ENCODE measurements around the gene RHEB.
"Not testable (repeated sequence)": the region's sequence is repeated elsewhere in the genome, so short reads cannot be mapped to it uniquely, and the experiment has no call there.

Gene RHEB, protein sequence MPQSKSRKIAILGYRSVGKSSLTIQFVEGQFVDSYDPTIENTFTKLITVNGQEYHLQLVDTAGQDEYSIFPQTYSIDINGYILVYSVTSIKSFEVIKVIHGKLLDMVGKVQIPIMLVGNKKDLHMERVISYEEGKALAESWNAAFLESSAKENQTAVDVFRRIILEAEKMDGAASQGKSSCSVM

DNA sequence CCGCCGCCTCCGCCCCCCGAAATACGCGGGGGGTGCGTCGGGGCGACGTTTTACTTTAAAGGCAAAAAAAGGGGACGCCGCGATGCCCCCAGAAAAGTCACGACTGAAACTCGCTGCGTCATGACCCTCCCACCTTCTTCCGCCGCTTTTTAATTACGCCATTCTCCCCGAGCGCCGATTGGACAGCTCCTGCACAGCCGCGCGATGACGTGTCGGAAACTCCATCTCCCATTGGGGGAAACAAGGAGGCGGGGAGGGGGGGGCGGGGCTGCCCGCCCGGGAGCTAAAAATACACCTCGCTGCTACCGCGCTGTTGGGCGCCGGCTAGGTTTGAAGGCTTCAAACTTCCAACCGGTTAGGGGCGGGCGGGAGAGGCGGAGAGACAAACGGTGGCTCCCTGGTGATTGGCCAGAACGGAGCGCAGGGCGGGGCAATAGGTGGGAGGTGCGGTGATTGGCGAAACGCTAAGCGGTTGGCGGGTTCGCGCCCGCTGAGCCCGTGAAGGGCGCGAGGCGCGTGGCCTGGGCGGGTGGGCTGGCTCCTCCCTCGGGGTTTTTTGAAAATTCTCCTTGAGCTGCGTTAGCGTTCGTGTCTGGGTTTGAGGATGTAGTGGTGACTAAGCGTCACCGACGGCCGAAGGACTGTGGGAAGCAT, at the start of gene RHEB:
Gene RHEB (minus strand): TSS at position 131 of the 654 bp plus-strand sequence. CDS start 384 bp downstream, outside the sequence.
- DNase-seq, result peak; percentile 91 to 99

DNA sequence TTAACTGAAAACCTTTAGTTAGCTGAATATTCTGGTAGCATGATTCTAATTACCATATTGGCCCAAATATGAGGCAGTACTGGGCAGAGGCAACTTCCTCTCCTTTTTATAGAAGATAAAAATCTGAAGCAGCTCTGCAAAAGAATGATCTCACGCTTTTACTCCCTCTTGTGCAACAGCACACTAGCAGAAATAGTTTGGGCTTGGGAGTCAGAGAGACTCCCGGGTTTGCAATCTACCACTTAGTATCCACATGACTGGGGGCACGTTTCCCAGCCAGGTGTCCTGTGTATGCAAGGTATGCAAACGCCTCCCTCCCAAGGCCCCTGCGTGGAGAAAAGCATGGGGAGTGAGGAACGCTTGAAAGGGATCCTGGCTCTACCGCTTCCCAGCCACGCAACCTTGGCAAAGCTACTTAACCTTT, 47.2 kb upstream of the RHEB start:
- no peak for DNase-seq

DNA sequence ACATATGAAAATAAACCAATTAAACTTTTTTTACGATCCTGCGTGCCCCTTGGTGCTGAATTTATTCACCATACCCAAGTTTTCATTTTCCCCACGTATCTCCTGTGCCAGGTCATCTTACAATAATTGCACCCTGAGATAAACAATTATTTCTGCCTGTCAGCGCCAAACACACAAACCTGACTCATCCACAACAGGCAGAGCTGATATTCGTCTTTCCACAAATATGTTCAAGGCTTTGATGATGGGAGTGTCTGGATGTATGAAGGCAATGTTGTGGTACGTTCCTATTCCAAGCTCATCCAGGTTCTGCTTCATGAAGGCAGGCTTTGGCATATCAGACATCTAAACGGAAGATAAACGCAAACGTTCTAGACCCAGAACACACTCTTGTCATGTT, 45.8 kb upstream of the RHEB start:
- no peak for DNase-seq

DNA sequence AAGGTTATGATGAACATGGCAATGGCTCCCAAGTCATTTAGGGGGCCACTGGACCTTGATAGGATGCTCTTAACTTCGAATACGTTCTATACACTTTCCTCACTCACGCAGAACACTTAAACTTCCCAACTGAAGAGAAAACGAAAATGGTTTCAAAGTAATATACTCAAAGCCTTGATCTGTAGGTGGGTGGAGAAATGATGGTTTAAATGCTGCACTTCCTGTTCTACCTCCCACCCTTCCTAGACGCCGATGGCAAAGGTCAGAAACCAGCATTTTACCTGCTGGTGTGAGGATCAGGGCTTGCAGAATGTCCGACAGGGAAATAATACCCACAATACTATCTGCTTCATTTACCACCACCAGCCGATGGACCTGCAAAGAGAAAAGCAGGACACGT, 40.5 kb upstream of the RHEB start:
- DNase-seq, result no peak

DNA sequence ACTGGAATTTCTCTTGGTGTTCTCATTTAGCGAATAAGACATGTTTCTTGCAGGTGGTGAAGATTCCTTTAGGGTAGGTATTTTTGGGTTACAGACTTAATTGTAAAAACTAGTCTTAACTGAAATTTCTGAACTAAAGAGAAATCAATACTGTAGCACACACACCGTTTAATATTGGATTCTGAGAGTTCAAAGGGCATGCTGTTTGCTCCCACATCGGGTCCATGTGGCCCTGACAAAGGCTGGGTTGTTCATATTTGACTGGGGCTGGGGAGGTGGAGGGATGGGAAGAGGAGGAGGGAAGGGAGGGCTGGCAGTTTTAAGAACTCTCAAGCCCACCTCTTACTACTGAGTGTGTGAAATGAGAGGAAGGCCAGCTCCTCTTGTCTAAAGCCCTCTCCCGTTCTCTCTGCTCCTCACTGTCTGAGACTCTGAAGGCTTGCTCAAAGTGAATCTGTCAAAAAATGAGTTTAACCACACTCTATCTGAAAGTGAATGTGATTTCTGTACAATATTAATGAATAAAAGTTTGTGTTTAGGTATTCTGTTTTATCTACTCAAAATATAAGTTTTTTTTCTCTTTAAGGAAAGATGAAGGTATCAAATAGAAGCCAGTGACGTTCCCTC, 40.0 kb upstream of the RHEB start:
- no peak for DNase-seq

DNA sequence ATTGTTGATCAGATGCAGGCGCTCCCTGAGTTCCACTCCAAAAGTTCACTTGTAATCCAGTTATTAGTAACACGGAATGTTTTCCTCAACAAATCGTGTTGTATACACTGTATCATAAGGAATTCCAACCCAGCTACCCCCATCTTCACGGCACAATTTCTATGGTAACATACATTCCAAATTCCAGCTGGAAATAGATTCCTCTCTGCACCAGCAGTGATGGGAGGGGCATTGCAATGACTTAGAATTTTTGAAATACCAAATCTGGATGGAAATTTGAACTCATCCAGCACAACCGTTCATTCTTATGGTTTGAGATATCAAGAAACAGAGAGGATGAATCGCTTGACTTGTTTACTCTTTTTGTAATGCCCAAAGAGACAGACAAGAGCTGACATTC, 38.9 kb upstream of the RHEB start:
- no peak for DNase-seq

DNA sequence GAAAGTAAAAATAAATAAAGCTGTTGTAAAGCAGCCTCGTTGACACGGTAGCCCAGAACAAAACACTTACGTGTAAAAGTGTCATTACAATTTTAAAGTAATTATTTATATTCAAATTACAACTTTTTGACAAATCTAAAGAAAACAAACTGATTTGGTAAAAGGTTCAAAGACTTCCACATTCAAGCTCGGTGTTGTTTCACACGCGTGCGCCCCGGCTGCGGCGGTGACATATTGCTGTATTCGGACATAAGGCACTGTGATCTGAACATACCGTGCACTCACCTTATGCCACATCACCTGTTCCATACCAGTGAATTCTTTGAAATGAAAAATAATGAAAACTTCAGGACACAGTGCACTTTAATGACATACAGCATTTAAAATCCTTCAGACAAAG, 36.9 kb upstream of the RHEB start:
- no peak for DNase-seq

DNA sequence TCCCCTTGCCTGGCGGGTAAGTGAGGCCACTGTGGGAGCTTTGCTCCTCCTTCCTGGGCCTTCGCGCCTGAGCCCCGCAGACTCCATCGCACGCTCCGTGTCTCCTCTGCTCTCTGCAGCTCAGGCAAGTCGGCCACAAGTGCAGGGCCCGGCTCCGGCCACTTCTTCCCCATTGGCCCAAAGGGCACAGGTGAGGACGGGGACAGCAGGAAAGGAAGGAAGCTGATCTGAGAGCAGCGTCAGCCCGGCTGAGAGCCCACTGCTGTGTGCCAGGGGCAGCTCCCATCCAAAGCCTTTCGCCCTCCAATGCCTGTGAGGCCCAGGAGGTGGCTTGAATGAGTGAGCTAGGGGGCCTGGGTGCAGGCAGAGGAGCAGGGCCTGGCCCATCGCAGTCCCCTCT, 33.7 kb upstream of the RHEB start:
- DNase-seq, result no peak

DNA sequence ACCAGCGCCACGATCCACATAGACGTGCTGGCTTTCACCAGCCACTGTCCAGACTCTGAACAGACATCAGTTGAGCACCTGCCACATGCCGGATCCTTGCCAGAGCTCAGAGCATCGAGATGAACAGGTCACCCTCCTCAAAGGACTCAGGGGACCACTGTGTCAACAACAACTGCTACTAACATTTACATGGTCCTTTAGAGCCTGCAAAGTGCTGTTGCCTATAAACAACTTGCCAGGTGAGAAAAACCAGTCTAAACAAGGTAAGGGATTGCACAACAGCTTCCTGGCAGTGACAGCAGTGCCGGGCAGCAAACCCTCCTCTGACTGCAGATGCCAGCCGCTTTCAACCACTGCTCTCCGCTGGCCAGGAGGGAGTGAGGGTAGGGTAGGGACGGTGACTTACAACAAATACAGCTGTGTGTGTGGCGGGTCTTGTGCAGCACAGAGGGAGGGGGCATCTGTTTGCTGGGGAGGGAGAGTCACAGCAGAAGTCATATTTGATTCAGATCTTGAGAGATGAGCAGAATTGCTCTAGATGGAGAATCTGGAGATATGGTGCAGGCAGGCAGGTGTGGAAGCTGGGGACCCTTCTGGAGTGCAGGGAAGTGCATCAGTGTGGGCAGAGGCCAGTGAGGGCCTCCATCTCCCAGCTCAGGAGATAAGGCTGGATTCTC, 32.8 kb upstream of the RHEB start:
- no peak for DNase-seq

DNA sequence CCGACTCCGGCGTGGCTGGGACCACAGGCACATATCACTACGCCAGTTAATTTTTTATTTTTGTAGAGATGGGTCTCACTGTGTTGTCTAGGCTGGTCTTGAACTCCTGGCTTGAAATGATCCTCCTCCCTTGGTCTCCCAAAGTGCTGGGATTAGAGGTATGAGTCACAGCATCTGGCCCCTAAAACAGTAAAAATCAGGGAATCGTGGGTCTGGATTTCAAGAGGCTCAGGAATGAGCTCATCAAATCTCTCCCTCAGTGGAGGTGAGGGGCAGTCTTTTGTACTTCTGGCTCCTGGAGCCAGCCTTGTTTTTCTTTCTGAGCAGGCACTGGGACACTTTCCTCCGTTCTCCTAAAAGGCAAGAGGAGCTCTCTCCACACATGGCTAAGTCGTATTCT, 32.1 kb upstream of the RHEB start:
- DNase-seq, result no peak

DNA sequence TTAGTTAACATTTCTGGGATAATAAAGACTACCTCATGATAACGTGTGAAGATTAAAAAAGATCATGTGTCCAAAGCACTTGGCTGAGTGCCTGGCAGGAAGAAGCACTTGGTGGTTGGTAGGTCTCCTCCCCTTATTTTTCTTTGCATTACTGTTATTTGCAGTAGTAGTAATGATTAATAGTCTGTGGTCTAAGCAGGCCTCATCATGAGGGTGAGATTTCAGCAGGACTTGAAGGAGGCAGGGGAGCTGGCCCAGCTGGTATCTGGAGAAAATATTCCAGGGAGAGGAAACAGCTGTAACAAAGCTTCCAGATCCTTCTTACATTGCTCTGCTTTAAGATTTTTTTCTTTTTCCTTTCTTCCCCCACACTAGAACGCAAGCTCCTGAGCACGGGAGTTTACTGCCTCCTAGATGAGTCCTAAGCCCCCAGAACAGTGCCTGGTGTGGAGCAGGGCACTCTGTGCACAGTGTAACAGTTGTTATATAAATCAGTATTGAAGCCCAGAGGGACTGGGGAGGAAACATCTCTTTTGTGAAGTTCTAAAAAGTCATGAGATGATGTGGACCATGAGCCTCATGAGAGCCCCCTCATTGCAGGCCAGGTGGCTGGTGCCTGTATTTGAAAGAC, 31.1 kb upstream of the RHEB start:
- no peak for DNase-seq

DNA sequence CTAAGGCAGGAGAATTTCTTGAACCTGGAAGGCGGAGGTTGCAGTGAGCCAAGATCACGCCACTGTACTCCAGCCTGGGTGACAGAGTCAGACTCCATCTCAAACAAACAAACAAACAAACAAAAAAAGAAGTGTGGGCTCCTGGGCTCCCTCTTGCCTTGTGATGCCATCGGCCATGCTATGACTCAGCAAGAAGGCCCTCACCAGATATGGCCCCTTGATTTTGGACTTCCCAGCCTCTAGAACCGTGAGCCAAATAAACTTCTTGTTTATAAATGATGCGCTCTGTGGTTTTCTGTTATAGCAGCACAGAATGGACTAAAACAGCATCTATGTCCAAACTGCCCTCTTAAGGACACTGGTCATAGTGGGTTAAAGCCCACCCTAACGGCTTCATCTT, 29.9 kb upstream of the RHEB start:
- DNase-seq, result no peak

DNA sequence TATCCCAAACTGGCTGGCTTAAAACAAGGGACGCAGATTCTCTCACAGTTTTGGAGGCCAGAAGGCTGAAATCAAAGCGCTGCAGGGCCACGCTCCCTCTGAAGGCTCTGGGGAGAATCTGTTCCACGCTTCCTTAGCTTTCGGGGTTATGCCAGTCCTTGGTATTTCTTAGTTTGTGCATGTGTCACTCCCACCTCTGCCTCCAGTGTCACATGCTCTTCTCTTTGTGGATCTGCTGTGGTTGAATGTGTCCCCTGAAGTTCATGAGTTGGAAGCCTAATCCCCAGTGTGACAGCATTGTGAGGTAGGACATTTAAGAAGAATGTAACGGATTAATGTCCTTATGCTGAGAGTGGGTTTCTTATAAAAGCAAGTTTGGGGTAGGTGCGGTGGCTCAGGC, 29.4 kb upstream of the RHEB start:
- DNase-seq, result no peak

DNA sequence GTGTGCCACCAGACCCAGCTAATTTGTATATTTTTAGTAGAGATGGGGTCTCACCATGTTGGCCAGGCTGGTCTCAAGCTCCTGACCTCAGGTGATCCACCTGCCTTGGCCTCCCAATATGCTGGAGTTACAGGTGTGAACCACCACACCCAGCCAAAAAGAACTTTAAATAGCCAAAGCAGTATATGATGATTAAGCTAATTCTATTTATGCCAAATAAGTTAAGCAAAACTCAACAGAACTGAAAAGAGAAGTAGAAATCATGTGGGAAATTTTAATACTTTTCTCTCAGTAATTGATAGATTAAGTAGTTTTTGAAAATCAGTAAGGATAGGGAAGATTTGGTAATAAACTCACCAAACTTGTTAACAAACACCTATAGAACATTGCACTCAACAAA, 24.5 kb upstream of the RHEB start:
- no peak for DNase-seq

DNA sequence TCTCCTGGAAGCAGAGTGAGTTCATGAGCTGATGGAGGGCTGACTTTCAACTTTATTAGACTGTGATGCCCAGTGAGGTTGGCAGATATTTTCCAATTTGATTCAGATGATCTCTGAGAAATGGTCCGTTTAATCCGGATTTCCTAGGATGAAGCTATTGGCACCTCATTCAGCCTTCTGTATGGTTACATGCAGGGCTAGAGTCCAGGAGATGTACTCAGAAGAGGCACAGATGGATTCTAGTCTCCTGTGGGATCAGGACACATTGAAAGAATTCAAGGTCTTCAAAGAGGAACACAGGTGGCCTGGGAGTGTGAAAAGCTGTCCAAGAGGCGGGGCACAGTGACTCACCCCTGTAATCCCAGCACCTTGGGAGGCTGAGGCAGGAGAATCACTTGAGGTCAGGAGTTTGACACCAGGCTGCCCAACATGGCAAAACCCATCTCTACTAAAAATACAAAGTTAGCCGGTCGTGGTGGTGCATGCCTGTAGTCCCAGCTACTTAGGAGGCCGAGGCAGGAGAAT, 23.0 kb upstream of the RHEB start:
- no peak for DNase-seq

DNA sequence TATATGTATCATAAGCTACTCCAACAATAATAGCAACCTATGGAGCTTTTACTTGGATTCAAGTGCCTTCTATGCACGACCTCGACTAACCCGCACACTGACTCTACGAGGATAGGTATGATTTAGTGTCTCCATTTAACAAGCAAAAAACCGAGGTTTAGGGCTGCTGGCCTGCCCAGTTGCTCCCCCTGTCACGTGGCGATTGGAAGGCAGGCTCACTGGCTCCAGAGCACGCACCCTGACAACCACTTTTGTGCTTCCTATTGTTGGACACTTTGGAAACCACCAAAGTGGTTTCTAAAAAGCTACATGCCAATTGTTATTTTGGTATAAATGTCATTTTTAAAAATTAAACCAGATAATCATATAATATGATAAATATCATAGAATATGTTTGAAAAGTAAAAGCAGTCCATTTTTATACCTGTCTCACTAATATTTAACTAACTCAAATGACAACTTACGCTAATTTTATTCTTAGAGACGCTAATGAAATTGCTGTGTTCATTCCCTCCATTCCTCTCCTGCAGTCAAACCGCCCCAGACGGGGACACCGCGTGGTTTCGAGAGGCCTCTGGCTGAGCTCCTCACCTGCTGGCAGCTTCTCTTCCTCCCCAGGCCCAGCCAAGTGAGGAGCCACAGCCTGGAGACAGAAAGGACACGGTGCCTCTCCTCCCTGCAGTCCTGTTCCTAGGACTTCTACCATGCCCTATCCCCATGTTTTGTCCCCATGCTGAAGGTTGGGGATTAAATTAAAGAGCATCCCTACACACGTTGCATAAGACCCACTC, 22.2 kb upstream of the RHEB start:
- DNase-seq, result no peak

DNA sequence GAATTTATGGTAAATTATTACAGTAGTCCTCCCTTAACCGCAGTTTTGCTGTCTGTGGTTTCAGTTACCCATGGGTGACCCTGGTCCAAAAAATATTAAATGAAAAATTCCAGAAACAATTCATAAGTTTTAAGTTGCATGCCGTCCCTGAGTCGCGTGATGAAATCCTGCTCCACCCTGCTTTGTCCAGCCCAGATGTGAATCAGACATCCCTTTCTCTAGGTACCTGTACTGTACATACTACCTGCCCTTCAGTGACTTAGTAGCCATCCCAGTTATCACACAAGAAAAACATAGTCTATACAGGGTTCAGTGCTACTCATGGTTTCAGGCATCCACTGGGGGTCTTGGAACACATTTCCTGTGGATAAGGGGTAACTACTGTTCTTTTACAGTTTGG, 20.5 kb upstream of the RHEB start:
- no peak for DNase-seq

DNA sequence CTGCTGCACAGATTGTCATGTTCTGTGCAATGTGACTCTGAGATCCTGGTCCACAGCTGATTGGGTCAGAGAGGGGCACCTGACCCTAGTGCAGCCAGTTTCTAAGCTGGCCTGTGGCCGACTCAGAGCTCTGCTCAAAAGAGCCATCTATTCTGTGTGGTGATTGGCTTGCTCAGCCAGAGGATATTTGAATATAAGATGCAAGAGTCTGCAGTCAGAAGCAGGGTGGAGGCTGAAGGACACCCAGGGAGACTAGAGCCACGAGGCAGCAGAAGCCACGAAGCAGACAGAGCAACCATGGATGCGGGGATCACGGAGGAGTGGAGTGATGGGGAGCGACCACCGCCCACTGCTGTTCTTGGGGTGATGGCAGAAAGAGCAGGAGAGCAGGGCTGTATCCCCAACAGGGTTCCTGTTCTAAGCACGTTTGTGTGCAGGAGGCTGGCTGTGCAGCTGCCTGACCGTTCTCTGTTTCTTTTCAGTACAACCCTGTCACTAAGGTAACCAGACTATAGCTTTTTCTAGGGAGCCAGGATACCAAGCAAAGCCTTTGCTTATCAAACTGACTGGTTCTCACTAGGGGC, 19.5 kb upstream of the RHEB start:
- DNase-seq, result no peak

DNA sequence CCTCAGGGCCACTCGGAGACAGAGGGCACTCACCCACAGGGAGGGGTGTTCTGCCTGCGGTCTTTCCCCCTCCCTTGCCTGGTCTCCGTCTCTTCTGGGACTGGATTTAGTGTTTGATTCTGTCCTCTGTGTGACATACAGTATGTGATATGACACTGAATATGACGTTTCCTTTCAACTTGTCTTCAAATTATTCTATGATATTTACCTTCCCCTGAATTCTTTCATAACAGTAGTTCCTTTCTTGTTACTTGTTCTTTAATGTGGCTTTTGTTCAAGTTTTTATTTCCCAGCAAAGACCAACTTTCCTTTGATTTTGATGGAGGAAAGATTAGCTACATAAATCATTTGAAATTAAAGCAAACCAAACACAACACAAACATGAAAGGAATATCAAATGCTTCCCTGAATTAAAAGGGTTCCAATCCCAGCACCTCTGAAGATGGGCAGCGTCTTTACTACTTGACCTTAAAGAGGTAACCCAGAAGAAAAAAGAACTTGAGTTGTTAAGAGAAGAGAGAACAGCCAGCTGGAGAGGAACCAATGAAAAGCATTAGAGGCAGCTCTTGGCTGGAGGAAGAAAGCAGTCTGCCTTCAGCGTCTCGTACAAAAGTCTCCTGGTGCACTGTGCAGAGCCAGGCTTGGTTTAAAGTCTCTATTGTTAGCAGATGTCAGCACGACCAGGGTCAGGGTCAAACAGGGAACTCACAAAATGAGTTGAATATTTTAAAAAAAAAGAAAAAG, 18.3 kb upstream of the RHEB start:
- no peak for DNase-seq

DNA sequence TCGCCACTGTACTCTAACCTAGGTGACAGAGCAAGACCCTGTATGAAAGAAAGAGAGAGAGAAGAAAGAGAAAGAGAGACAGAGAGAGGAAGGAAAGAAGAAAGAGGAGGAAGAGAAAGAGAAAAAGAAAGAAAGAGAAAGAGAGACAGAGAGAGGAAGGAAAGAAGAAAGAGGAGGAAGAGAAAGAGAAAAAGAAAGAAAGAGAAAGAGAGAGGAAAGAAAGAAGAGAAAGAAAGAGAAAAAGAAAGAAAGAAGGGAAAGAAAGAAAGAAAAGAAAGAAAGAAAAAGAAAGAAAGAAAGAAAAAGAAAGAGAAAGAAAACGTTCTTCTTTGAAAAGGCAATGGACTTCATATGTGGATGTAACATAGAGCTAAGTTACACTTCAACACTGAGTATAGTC, 16.5 kb upstream of the RHEB start:
- DNase-seq, result not testable (repeated sequence)

DNA sequence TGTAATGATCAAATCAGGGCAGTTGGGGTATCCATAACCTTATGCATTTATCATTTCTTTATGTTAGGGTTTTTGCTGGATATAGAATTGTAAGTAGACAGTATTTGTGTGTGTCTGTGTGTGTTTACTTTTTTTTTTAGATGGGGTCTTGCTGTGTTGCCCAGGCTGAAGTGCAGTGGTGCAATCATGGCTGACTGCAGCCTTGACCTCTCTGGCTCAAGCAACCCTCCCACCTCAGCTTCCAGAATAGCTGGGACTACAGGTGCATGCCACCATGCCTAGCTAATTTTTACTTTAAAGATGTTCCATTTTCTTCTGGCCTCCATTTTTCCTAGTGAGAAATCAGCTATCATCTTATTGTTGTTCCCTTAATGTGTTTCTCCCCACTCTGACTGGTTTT, 10.1 kb upstream of the RHEB start:
- DNase-seq, result no peak

Data from bone marrow (tissue), 2 donors.